DOHH2 (cell line): Measurements from ENCODE around the gene STRA6.

Experiments used
- H3F3A ChIP-seq: fragments of 200-600 bp; sonication (generic), shearing (Covaris generic); 2 replicates; pipeline ENCODE4 v1.6.0; 2016; ENCODE audit warnings: antibody characterized with exemption, mild to moderate bottlenecking; ENCODE audit not compliant: control insufficient read depth, insufficient read depth
- H3K27ac ChIP-seq: fragments of 200-600 bp; sonication (generic); 2 replicates; pipeline ENCODE4 v1.5.1; 2014; ENCODE audit warnings: low read depth, mild to moderate bottlenecking, low read length, moderate library complexity
- H3K27me3 ChIP-seq: fragments of 200-600 bp; sonication (generic); 2 replicates; pipeline ENCODE4 v1.6.1; 2014; ENCODE audit warnings: mild to moderate bottlenecking, low read length, mixed read lengths; ENCODE audit not compliant: control insufficient read depth
- H3K36me3 ChIP-seq: fragments of 200-600 bp; sonication (generic); 2 replicates; pipeline ENCODE4 v1.6.1; 2014; ENCODE audit warnings: mild to moderate bottlenecking, low read length, moderate library complexity, mixed read lengths; ENCODE audit not compliant: control insufficient read depth
- H3K4me1 ChIP-seq: fragments of 200-600 bp; sonication (generic); 2 replicates; pipeline ENCODE4 v1.6.1; 2014; ENCODE audit warnings: mild to moderate bottlenecking, low read length, mixed read lengths; ENCODE audit not compliant: control insufficient read depth
- H3K4me2 ChIP-seq: fragments of 200-600 bp; sonication (generic); 2 replicates; pipeline ENCODE4 v1.6.0; 2014; ENCODE audit warnings: mild to moderate bottlenecking, low read length, moderate library complexity
- H3K4me3 ChIP-seq: fragments of 200-600 bp; sonication (generic); 2 replicates; pipeline ENCODE4 v1.5.1; 2014; ENCODE audit warnings: mild to moderate bottlenecking, low read length, mixed read lengths
- H3K79me2 ChIP-seq: fragments of 200-600 bp; sonication (generic); 2 replicates; pipeline ENCODE4 v1.6.1; 2014; ENCODE audit warnings: mild to moderate bottlenecking, low read length, mixed read lengths; ENCODE audit not compliant: control insufficient read depth
- H3K9me2 ChIP-seq: fragments of 200-600 bp; sonication (generic); replicated peaks from 2 replicates; pipeline ENCODE4 v1.6.1; 2014; ENCODE audit warnings: mild to moderate bottlenecking, low read length, mixed read lengths; ENCODE audit not compliant: control insufficient read depth
- H3K9me3 ChIP-seq: fragments of 200-600 bp; sonication (generic); 2 replicates; pipeline ENCODE4 v1.6.1; 2014; ENCODE audit warnings: antibody characterized with exemption, low read length, mixed read lengths; ENCODE audit not compliant: control insufficient read depth, insufficient read depth
- H4K20me1 ChIP-seq: fragments of 200-600 bp; sonication (generic); 2 replicates; pipeline ENCODE4 v1.6.0; 2014; ENCODE audit warnings: low read depth, mild to moderate bottlenecking, antibody characterized with exemption, low read length, moderate library complexity; ENCODE audit not compliant: control insufficient read depth, insufficient read depth
- CTCF ChIP-seq: fragments of 200-600 bp; sonication (generic); IDR thresholded peaks from one replicate; pipeline ENCODE4 v1.5.1; 2014; ENCODE audit warnings: antibody characterized with exemption, mild to moderate bottlenecking, low read depth, low read length; ENCODE audit not compliant: poor library complexity, severe bottlenecking
- EZH2phosphoT487 ChIP-seq: fragments of 200-600 bp; sonication (generic); IDR thresholded peaks from 2 replicates; pipeline ENCODE4 v1.6.1; 2017; ENCODE audit warnings: borderline replicate concordance, mild to moderate bottlenecking, antibody characterized with exemption, low read length, moderate library complexity, mixed read lengths

Gene STRA6

GRCh38 chr15:74234598-74234875, 31.9 kb upstream of the STRA6 start:
- H3K4me3 ChIP-seq, result no peak overlapping the region
- H3K4me2 ChIP-seq, result no peak overlapping the region
- H3K27ac ChIP-seq, result no peak overlapping the region
- no peaks in the 10 kb centered on the region for H4K20me1 ChIP-seq
- H3K9me2 ChIP-seq, result no peaks in the 10 kb centered on the region
- H3K36me3 ChIP-seq, result no peaks in the 10 kb centered on the region
- H3K9me3 ChIP-seq, result no peaks in the 10 kb centered on the region
- H3K27me3 ChIP-seq, result 0 out of 2 replicates have a peak, but pooled peaks cover 2% of the 10 kb centered on the region
- no peaks in the 10 kb centered on the region for H3K4me1 ChIP-seq
- H3F3A ChIP-seq, result no peaks in the 10 kb centered on the region
- TF ChIP-seq EZH2phosphoT487, result no peak
- TF ChIP-seq CTCF, result no peak
- H3K79me2 ChIP-seq, result no peaks in the 10 kb centered on the region

- no peaks in the 10 kb centered on the region for H3K9me2 ChIP-seq
- H3K4me2 ChIP-seq, result no peak overlapping the region
- 0 out of 2 replicates have a peak, but pooled peaks cover 2% of the 10 kb centered on the region for H3K27me3 ChIP-seq
- H3K4me3 ChIP-seq, result no peak overlapping the region
- no peaks in the 10 kb centered on the region for H3K36me3 ChIP-seq
- H3F3A ChIP-seq, result no peaks in the 10 kb centered on the region
- TF ChIP-seq EZH2phosphoT487, result no peak
- TF ChIP-seq CTCF, result no peak
- no peaks in the 10 kb centered on the region for H3K79me2 ChIP-seq
- H4K20me1 ChIP-seq, result no peaks in the 10 kb centered on the region
- H3K4me1 ChIP-seq, result no peaks in the 10 kb centered on the region
- no peaks in the 10 kb centered on the region for H3K9me3 ChIP-seq
- H3K27ac ChIP-seq, result no peak overlapping the region
These were observed 31.4 kb upstream of the STRA6 start for GRCh38 chr15:74233851-74234597.

- no peaks in the 10 kb centered on the region for H3K4me1 ChIP-seq
- H3K4me2 ChIP-seq, result no peak overlapping the region
- H3K79me2 ChIP-seq, result no peaks in the 10 kb centered on the region
- H3K27me3 ChIP-seq, result 0 out of 2 replicates have a peak, but pooled peaks cover 2% of the 10 kb centered on the region
- H3K9me3 ChIP-seq, result no peaks in the 10 kb centered on the region
- H3K27ac ChIP-seq, result no peak overlapping the region
- TF ChIP-seq CTCF, result no peak
- no peak for TF ChIP-seq EZH2phosphoT487
- H3K4me3 ChIP-seq, result no peak overlapping the region
- H3F3A ChIP-seq, result no peaks in the 10 kb centered on the region
- H3K9me2 ChIP-seq, result no peaks in the 10 kb centered on the region
- H3K36me3 ChIP-seq, result no peaks in the 10 kb centered on the region
- H4K20me1 ChIP-seq, result no peaks in the 10 kb centered on the region
These were observed 30.8 kb upstream of the STRA6 start for GRCh38 chr15:74233373-74233772.
